ENCODE measurements around the gene TYSND1. TPM values are rescaled to one million over a fixed set of nuclear protein-coding genes. Genes with fewer than 3 reads are reported as not detected.
A peak's percentile ranks its signal among the peaks of the same experiment; 100 is the strongest.

TYSND1 gene
- total RNA-seq, 1 experiment from 2014 or later = 78.2 TPM

- no peak for ATAC-seq
- no peaks in the 10 kb centered on the region for H3F3A ChIP-seq (ENCODE audit: low read length, unreplicated experiment)
- ChIA-PET POLR2A (ENCODE audit: unreplicated experiment) (no interaction called here), CTCF (interaction anchor here (1.5 kb wide), 1 partner anchor 24 kb away, joined by 19 read pairs; no protein-coding TSS in a partner anchor)
- intact Hi-C loops (cut with micrococcal nuclease) = no loop called here
- no TSS peak for BruUV-seq (replicated peaks)
- H3K4me1 ChIP-seq (ENCODE audit: insufficient read depth, low read length) = peaks cover 9% of the 10 kb centered on the region
- H3K79me2 ChIP-seq (ENCODE audit: low read length) = peaks cover 18% of the 10 kb centered on the region
- H3K9me2 ChIP-seq (replicated peaks; ENCODE audit: low read length) = no peaks in the 10 kb centered on the region
- H3K4me2 ChIP-seq (ENCODE audit: low read length) = no peak overlapping the region
- no peak overlapping the region for H3K27ac ChIP-seq (ENCODE audit: low read length)
- H3K9me3 ChIP-seq (ENCODE audit: low read length) = no peaks in the 10 kb centered on the region
- no peak overlapping the region for H2AFZ ChIP-seq (ENCODE audit: low read length)
- H3K9ac ChIP-seq (ENCODE audit: low read length) = no peak overlapping the region
- H3K27me3 ChIP-seq (ENCODE audit: low read length) = no peaks in the 10 kb centered on the region
- no peaks in the 10 kb centered on the region; the same call in 1 of the 2 replicates for H4K20me1 ChIP-seq (ENCODE audit: low read length)
- H3K36me3 ChIP-seq (ENCODE audit: low read depth, low read length) = peaks cover 14% of the 10 kb centered on the region
- DNase-seq = no peak
- TF ChIP-seq EZH2phosphoT487 (IDR thresholded peaks at IDR 0.05; ENCODE audit: borderline replicate concordance, low read length) = no peak
- TF ChIP-seq EZH2 (IDR thresholded peaks at IDR 0.05; ENCODE audit: low read length, unreplicated experiment) = no peak
- TF ChIP-seq CTCF (conservative IDR thresholded peaks at IDR 0.05; ENCODE audit: low read depth, low read length) = no peak
- H3K4me3 ChIP-seq (ENCODE audit: low read length) = no peak overlapping the region
Observed at GRCh38 chr10:70139151-70139996, 7.1 kb downstream of the TYSND1 start.

GRCh38 chr10:70137927-70138883 is 8.3 kb downstream of the TYSND1 start:
- no peak overlapping the region for H3K27ac ChIP-seq (ENCODE audit: low read length)

More at GRCh38 chr10:70137927-70138883, 8.3 kb downstream of the TYSND1 start:
- Histone ChIP-seq H3K4me2 (ENCODE audit: low read length) (no peak overlapping the region), H2AFZ (ENCODE audit: low read length) (no peak overlapping the region), H3K9ac (ENCODE audit: low read length) (no peak overlapping the region), H3K4me1 (ENCODE audit: insufficient read depth, low read length) (peaks cover 7% of the 10 kb centered on the region), H3K36me3 (ENCODE audit: low read depth, low read length) (peaks cover 14% of the 10 kb centered on the region), H4K20me1 (ENCODE audit: low read length) (no peaks in the 10 kb centered on the region), H3F3A (ENCODE audit: low read length, unreplicated experiment) (no peaks in the 10 kb centered on the region), H3K79me2 (ENCODE audit: low read length) (peaks cover 7% of the 10 kb centered on the region), H3K9me2 (replicated peaks; ENCODE audit: low read length) (no peaks in the 10 kb centered on the region), H3K9me3 (ENCODE audit: low read length) (no peaks in the 10 kb centered on the region), H3K27me3 (ENCODE audit: low read length) (no peaks in the 10 kb centered on the region), H3K4me3 (ENCODE audit: low read length) (no peak overlapping the region)
- DNase-seq (peak; percentile 46), ATAC-seq (peak; percentile 27)
- ChIA-PET CTCF (interaction anchor here (0.5 to 1.5 kb wide), 2 partner anchors 23 to 129 kb away, joined by 7 to 19 read pairs; no protein-coding TSS in a partner anchor), POLR2A (ENCODE audit: unreplicated experiment) (no interaction called here)
- no TSS peak for BruUV-seq (replicated peaks)
- no peak for TF ChIP-seq CTCF (conservative IDR thresholded peaks at IDR 0.05; ENCODE audit: low read depth, low read length)
- no peak for TF ChIP-seq EZH2phosphoT487 (IDR thresholded peaks at IDR 0.05; ENCODE audit: borderline replicate concordance, low read length)
- TF ChIP-seq EZH2 (IDR thresholded peaks at IDR 0.05; ENCODE audit: low read length, unreplicated experiment) = no peak
- intact Hi-C loops (cut with micrococcal nuclease) = no loop called here

All from PC-3 (cell line).